H1 (cell line): ENCODE data around the gene IL26. TPM values are rescaled to one million over a fixed set of nuclear protein-coding genes. Genes with fewer than 3 reads are reported as not detected.

Source experiments
- BCL11A ChIP-seq, 2 experiments: IDR thresholded peaks; one replicate each; pipeline ENCODE4 v1.6.1; 2011; ENCODE audit warnings: low read depth in 2 of 2, low read length in 2 of 2, mild to moderate bottlenecking in 2 of 2
- GTF2F1 ChIP-seq: IDR thresholded peaks from 2 replicates; pipeline ENCODE4 v1.6.1; 2012; ENCODE audit warnings: low read depth, low read length, improper control_type of control experiment, borderline replicate concordance
- SAP30 ChIP-seq: fragments of 300-600 bp; sonication (generic); IDR thresholded peaks from 2 replicates; pipeline ENCODE4 v1.7.1; 2012; ENCODE audit warnings: low read length, moderate library complexity, mild to moderate bottlenecking, inconsistent platforms; ENCODE audit not compliant: insufficient read depth, insufficient replicate concordance
- polyA plus RNA-seq, 7 experiments: library from polyadenylated mRNA; depleted of rRNA in 3 of 7; stranded (reverse) in 5 of 7; unstranded in 2 of 7; fragments of >200 nt in 5 of 7; fragments of 200-250 nt in 2 of 7; gene quantifications; 1 replicate in 5 of 7; 2 replicates in 1 of 7; 4 replicates in 1 of 7; pipeline versions ENCODE4 v1.2.1 to v1.2.3, GENCODE V29; 2011 to 2013; ENCODE audit warnings: missing spikeins in 2 of 7, mixed read lengths in 2 of 7
- total RNA-seq: library from RNA; stranded (reverse); fragmentation: NEBNext Ultra II Directional; extraction: Animal tissue kit (Norgen Biotek cat#: 25700); gene quantifications from 2 replicates; pipeline ENCODE4 v1.2.1, GENCODE V29; 2021

The IL26 gene
- total and polyA plus RNA-seq, 2 of the 8 experiments (the other 6 are each of a cell fraction or from before 2014, with no cell fraction given) = not detected

DNA sequence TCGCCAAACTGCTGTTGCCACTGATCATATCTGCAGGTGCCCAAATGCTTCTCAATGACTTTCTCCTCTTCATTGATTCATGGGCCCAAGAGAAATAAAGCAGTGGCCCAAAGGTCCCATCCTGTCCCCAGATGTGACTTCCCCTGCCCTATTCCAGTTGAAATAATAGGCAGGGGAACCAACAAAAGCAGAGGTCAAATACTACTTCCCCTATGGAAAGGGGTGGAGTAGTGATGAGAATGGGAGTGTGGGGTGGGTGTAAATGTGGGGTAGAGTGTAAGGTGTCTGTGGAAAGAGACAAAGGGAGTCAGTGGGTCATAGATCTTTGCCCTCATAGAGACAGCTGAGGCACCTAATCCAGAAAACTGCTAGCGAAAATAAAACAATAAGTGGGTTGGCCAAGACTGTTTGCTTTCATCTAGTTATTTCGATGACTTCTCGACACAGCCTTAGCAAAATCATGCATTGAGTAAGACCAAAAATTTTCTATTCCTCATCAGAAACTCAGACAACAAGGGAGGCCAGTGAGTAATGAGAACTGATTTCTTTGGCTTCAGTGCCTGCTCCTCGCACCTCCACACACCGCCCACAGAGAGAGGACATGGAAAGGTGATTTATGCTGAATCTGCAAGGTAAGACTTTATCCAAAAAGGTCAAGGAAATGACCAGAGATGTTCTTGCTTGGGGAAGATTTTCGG, 38.7 kb upstream of the IL26 start (continued):
- TF ChIP-seq SAP30 (no peak), BCL11A (IDR thresholded peaks at IDR 0.05; ENCODE audit: low read depth in 2 of 2, low read length in 2 of 2) (no peak), GTF2F1 (no peak)
